Smooth muscle cell (in vitro differentiated cells): ENCODE data around the gene AGBL4. TPM values are rescaled to one million over a fixed set of nuclear protein-coding genes. Genes with fewer than 3 reads are reported as not detected.

Experiments used
- DNase-seq: peaks from one replicate; lab custom pipeline; 2025; ENCODE audit not compliant: unreplicated experiment; lab: John Stamatoyannopoulos, UW
- H2AFZ ChIP-seq: fragments of 200-600 bp; sonication (generic); 2 replicates; pipeline ENCODE4 v1.6.0; 2016; ENCODE audit warnings: antibody characterized with exemption, low read depth, mild to moderate bottlenecking
- H3F3A ChIP-seq: fragments of 200-600 bp; sonication (generic); 2 replicates; pipeline ENCODE4 v1.6.0; 2017; ENCODE audit warnings: antibody characterized with exemption, low read depth
- H3K27ac ChIP-seq: fragments of 200-600 bp; sonication (generic); 2 replicates; pipeline ENCODE4 v1.5.1; 2016; ENCODE audit warnings: low read depth, mild to moderate bottlenecking
- H3K27me3 ChIP-seq: fragments of 200-600 bp; sonication (generic); 2 replicates; pipeline ENCODE4 v1.6.1; 2016; ENCODE audit warnings: low read depth, mild to moderate bottlenecking
- H3K36me3 ChIP-seq: fragments of 200-600 bp; sonication (generic); 2 replicates; pipeline ENCODE4 v1.5.1; 2016; ENCODE audit warnings: low read depth
- H3K4me1 ChIP-seq: fragments of 200-600 bp; sonication (generic); 2 replicates; pipeline ENCODE4 v1.5.1; 2016; ENCODE audit warnings: low read depth
- H3K4me2 ChIP-seq: fragments of 200-600 bp; sonication (generic); 2 replicates; pipeline ENCODE4 v1.6.0; 2016; ENCODE audit warnings: mild to moderate bottlenecking
- H3K4me3 ChIP-seq: fragments of 200-600 bp; sonication (generic); 2 replicates; pipeline ENCODE4 v1.5.1; 2016; ENCODE audit warnings: mild to moderate bottlenecking
- H3K79me2 ChIP-seq: fragments of 200-600 bp; sonication (generic); 2 replicates; pipeline ENCODE4 v1.6.0; 2016; ENCODE audit warnings: low read depth, mild to moderate bottlenecking
- H3K9ac ChIP-seq: fragments of 200-600 bp; sonication (generic); 2 replicates; pipeline ENCODE4 v1.6.0; 2016; ENCODE audit warnings: low read depth
- H3K9me3 ChIP-seq: fragments of 200-600 bp; sonication (generic); replicated peaks from 2 replicates; pipeline ENCODE4 v1.5.1; 2016; ENCODE audit warnings: low read depth
- H4K20me1 ChIP-seq: fragments of 200-600 bp; sonication (generic); 2 replicates; pipeline ENCODE4 v1.6.0; 2016; ENCODE audit warnings: low read depth
- WGBS: methylation state at CpG from one replicate; pipeline ENCODE4 v1.1.7; 2016; ENCODE audit warnings: low lambda C conversion rate; 5-methylcytosine and 5-hydroxymethylcytosine counted together
- polyA plus RNA-seq: library from polyadenylated mRNA; unstranded; fragments of >200 nt; fragmentation: Nextera tagmentation; extraction: Ambion mirVana; gene quantifications from 2 replicates; pipeline ENCODE4 v1.2.1, GENCODE V29; 2016
- total RNA-seq: library from RNA; depleted of rRNA; stranded (reverse); fragments of >200 nt; gene quantifications from 2 replicates; pipeline ENCODE4 v1.2.3, GENCODE V29; 2014
- TF ChIP-seq, protein P1 (sequence below): fragments of 200-600 bp; sonication (generic); IDR thresholded peaks from 2 replicates; pipeline ENCODE4 v1.5.1; 2017; ENCODE audit warnings: borderline replicate concordance, mild to moderate bottlenecking, antibody characterized with exemption; ENCODE audit not compliant: insufficient read depth, poor library complexity, severe bottlenecking

Gene AGBL4
- total and polyA plus RNA-seq, 2 experiments from 2014 or later = 0.29 TPM; not detected in 1

DNA sequence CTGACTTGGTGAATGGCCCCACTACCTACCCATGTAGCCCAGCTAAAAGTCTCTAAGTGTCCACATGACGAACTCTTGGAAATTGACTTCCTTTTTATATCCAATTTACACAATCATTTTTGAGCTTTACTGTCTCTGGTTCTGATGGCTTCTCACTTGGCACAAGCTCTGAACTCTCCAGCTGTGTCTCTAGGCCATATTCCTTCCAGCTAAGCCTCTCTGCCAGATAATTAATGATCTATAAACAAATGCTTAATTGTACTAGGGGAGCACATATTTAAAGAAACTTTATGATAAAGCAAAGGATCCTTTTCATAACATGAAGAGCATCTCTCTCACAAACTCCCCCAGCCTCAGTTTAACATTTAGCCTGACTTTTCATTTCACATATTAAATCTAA lies 1230.8 kb downstream of the AGBL4 start:
- Histone ChIP-seq H3K9ac (no peak overlapping the region), H3K27ac (no peak overlapping the region), H3K9me3 (no peaks in the 10 kb centered on the region), H3K36me3 (no peaks in the 10 kb centered on the region), H4K20me1 (no peaks in the 10 kb centered on the region), H2AFZ (no peak overlapping the region), H3K27me3 (peaks cover 3% of the 10 kb centered on the region), H3K79me2 (no peaks in the 10 kb centered on the region), H3K4me3 (no peak overlapping the region), H3F3A (no peaks in the 10 kb centered on the region), H3K4me1 (no peaks in the 10 kb centered on the region), H3K4me2 (no peak overlapping the region)
- TF ChIP-seq, protein P1, sequence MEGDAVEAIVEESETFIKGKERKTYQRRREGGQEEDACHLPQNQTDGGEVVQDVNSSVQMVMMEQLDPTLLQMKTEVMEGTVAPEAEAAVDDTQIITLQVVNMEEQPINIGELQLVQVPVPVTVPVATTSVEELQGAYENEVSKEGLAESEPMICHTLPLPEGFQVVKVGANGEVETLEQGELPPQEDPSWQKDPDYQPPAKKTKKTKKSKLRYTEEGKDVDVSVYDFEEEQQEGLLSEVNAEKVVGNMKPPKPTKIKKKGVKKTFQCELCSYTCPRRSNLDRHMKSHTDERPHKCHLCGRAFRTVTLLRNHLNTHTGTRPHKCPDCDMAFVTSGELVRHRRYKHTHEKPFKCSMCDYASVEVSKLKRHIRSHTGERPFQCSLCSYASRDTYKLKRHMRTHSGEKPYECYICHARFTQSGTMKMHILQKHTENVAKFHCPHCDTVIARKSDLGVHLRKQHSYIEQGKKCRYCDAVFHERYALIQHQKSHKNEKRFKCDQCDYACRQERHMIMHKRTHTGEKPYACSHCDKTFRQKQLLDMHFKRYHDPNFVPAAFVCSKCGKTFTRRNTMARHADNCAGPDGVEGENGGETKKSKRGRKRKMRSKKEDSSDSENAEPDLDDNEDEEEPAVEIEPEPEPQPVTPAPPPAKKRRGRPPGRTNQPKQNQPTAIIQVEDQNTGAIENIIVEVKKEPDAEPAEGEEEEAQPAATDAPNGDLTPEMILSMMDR = no peak
- 90% methylated on average over 1 of the region's 1 CpG for WGBS
- DNase-seq = no peak

DNA sequence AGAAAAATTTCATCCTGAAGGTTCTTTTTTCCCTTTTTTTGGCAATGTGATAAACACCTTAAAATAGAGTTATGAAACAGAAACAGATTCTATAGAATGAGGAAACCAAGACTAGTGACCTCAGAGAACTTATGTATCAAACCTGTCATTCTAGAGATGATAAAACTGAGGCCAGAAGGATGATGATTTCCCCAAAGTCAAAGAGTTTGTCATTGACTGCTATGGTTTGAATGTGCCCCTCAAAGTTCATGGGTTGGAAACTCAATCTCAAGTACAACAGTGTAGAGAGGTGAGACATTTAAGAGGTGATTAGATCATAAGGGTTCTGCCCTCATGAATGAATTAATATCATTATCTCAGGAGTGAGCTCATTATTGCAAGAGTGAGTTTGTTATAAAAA lies 1233.4 kb downstream of the AGBL4 start:
- Histone ChIP-seq H3K9ac (no peak overlapping the region), H3K27ac (no peak overlapping the region), H3K4me2 (no peak overlapping the region), H4K20me1 (no peaks in the 10 kb centered on the region), H2AFZ (no peak overlapping the region), H3K4me3 (no peak overlapping the region), H3F3A (no peaks in the 10 kb centered on the region), H3K9me3 (no peaks in the 10 kb centered on the region), H3K36me3 (no peaks in the 10 kb centered on the region), H3K27me3 (peaks cover 3% of the 10 kb centered on the region), H3K79me2 (no peaks in the 10 kb centered on the region), H3K4me1 (no peaks in the 10 kb centered on the region)
- DNase-seq = no peak
- TF ChIP-seq, protein P1 = no peak

DNA sequence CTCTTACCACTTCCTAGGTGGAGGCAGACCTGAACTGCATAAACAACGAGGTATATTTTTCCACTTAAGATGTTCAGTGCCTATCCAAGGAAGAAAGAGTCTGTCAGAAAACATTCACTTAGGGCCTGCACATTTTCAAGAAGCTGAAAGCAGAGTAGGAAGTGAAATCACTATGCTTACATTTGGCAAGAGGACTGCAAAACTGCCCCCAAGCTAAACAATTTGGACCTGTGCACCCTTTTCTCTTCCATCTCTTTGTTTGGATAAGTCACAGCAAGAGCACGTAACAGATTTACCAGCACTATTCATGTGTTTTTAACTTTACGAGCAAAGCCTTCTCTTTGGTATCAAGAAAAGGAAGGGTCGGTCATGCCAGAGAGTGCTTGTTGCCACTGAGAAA lies 1233.9 kb downstream of the AGBL4 start:
- H3K9me3 ChIP-seq = no peaks in the 10 kb centered on the region
- no peak for DNase-seq
- no peak overlapping the region for H3K4me2 ChIP-seq
- no peak overlapping the region for H3K4me3 ChIP-seq
- WGBS = 75% methylated on average over 4 of the region's 4 CpGs
- TF ChIP-seq, protein P1 = no peak
- H2AFZ ChIP-seq = no peak overlapping the region
- H3K27ac ChIP-seq = no peak overlapping the region
- H3K36me3 ChIP-seq = no peaks in the 10 kb centered on the region
- H3F3A ChIP-seq = no peaks in the 10 kb centered on the region
- no peaks in the 10 kb centered on the region for H4K20me1 ChIP-seq
- H3K9ac ChIP-seq = no peak overlapping the region
- no peaks in the 10 kb centered on the region for H3K79me2 ChIP-seq
- no peaks in the 10 kb centered on the region for H3K4me1 ChIP-seq
- H3K27me3 ChIP-seq = peaks cover 3% of the 10 kb centered on the region

DNA sequence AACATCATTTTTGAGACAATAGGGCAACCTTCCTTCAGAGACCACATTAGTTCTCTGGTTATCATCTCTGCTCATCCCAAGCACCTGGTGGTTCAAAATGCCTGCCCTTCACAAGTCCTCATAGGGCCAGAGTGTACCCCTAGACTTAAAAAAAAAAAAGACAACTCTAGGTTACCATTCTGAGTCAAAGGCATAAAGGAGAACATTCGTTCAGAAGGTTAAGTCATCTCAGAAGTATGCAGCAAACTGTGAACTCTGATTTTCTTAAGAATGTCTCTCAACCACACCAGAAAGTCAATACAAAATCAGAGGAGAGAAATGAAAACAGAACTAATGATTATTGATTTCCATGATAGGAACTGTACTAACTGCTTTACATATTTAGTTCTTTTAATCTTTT lies 1237.9 kb downstream of the AGBL4 start:
- TF ChIP-seq, protein P1 = no peak
- no peak for DNase-seq
- 71% methylated on average over 1 of the region's 1 CpG for WGBS
- peaks cover 5% of the 10 kb centered on the region for H3K27me3 ChIP-seq
- no peaks in the 10 kb centered on the region for H3K79me2 ChIP-seq
- H3K9me3 ChIP-seq = no peaks in the 10 kb centered on the region
- no peaks in the 10 kb centered on the region for H3F3A ChIP-seq
- no peaks in the 10 kb centered on the region for H3K36me3 ChIP-seq
- no peak overlapping the region for H2AFZ ChIP-seq
- H3K27ac ChIP-seq = no peak overlapping the region
- no peaks in the 10 kb centered on the region for H3K4me1 ChIP-seq
- no peak overlapping the region for H3K4me2 ChIP-seq
- H4K20me1 ChIP-seq = no peaks in the 10 kb centered on the region
- H3K4me3 ChIP-seq = no peak overlapping the region
- no peak overlapping the region for H3K9ac ChIP-seq
